ENCODE results near the gene SENP2.

The SENP2 gene

GRCh38 chr3:185667574-185667973 lies 81.5 kb downstream of the SENP2 start:
- Histone ChIP-seq H3K18ac (ENCODE audit: low read depth in 1 of 2, low read length in 2 of 2) (no peak overlapping the region), H2BK5ac (ENCODE audit: low read depth, low read length, poor library complexity, severe bottlenecking) (no peak overlapping the region), H3K14ac (ENCODE audit: low read length in 2 of 2) (no peak overlapping the region), H3K27me3 (ENCODE audit: control insufficient read depth in 1 of 2, insufficient read depth in 1 of 2, low read length in 2 of 2) (no peaks in the 10 kb centered on the region), H2AFZ (ENCODE audit: low read depth, low read length) (no peak overlapping the region), H3K4me1 (ENCODE audit: control insufficient read depth, insufficient read depth, low read depth, low read length) (no peaks in the 10 kb centered on the region), H2BK120ac (ENCODE audit: low read depth, low read length) (no peak overlapping the region), H2BK15ac (ENCODE audit: low read depth, poor library complexity, severe bottlenecking) (no peak overlapping the region), H3K4me2 (ENCODE audit: low read length, poor library complexity, severe bottlenecking) (no peak overlapping the region), H3K79me1 (replicated peaks; ENCODE audit: low read length, poor library complexity, severe bottlenecking) (peaks cover 27% of the 10 kb centered on the region), H3K23ac (ENCODE audit: low read length in 2 of 2) (no peak overlapping the region), H3K9ac (ENCODE audit: low read length) (no peak overlapping the region), H2AK5ac (ENCODE audit: low read length, severe bottlenecking) (no peak overlapping the region), H3K36me3 (ENCODE audit: control insufficient read depth in 1 of 2, insufficient read depth in 2 of 2, low read depth in 1 of 2, low read length in 2 of 2) (peaks cover 32 to 71% of the 10 kb centered on the region in 2 experiments), H3K4me3 (ENCODE audit: insufficient read depth in 1 of 2, low read depth in 1 of 2, low read length in 2 of 2) (no peak overlapping the region), H4K91ac (ENCODE audit: low read length) (no peak overlapping the region), H2BK12ac (ENCODE audit: low read length in 2 of 2) (no peak overlapping the region), H4K8ac (ENCODE audit: low read length) (no peak overlapping the region), H3K4ac (ENCODE audit: low read depth in 1 of 2, low read length in 2 of 2) (no peak overlapping the region), H3K27ac (ENCODE audit: low read length, poor library complexity, severe bottlenecking) (no peak overlapping the region), H3K9me3 (ENCODE audit: control insufficient read depth, low read length) (no peaks in the 10 kb centered on the region)
- no peak for DNase-seq
- 95% methylated on average over 2 of the region's 4 CpGs for WGBS

DNA sequence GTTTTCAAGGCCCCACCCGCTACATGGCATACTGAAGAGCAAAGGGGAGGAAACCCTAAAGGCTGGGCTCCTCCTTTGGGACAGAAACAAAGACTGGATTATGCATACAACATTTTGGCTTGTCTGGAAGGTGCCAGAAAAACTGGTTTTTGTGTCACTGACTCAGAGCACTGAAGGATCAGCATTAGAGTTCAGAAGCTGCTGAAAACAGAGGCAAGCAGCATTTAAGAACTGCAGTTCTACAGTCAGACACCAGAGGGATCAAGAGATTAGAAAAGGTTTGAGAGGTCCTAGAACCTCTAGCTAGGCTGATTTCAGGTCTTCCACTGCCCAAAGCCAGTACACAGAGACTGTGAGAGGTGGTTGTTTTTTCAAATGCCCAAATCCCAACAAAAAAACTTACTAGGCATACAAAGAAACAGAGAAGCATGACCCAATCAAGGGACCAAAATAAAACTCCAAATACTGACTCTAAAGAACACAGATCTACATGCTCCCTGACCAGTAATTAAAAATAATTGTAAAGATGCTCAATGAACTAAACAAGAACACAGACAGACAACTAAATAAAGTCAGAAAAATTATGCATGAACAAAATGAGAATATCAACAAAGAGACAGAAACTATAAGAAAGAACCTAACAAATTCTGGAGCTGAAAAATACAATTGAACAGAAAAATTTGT lies 91.2 kb downstream of the SENP2 start:
- H2BK15ac ChIP-seq (ENCODE audit: low read depth, poor library complexity, severe bottlenecking) = no peak overlapping the region
- no peak overlapping the region for H3K4me3 ChIP-seq (ENCODE audit: insufficient read depth in 1 of 2, low read depth in 1 of 2, low read length in 2 of 2)
- no peaks in the 10 kb centered on the region for H3K4me1 ChIP-seq (ENCODE audit: control insufficient read depth, insufficient read depth, low read depth, low read length)
- no peak overlapping the region for H3K14ac ChIP-seq (ENCODE audit: low read length in 2 of 2)
- H2BK12ac ChIP-seq (ENCODE audit: low read length in 2 of 2) = no peak overlapping the region
- H4K91ac ChIP-seq (ENCODE audit: low read length) = no peak overlapping the region
- no peak overlapping the region for H2AK5ac ChIP-seq (ENCODE audit: low read length, severe bottlenecking)
- H3K9me3 ChIP-seq (ENCODE audit: control insufficient read depth, low read length) = no peaks in the 10 kb centered on the region
- no peak overlapping the region for H3K4me2 ChIP-seq (ENCODE audit: low read length, poor library complexity, severe bottlenecking)
- H3K9ac ChIP-seq (ENCODE audit: low read length) = peak overlapping the region; percentile 20
- H4K8ac ChIP-seq (ENCODE audit: low read length) = no peak overlapping the region
- H3K27ac ChIP-seq (ENCODE audit: low read length, poor library complexity, severe bottlenecking) = no peak overlapping the region
- no peaks in the 10 kb centered on the region for H3K27me3 ChIP-seq (ENCODE audit: control insufficient read depth in 1 of 2, insufficient read depth in 1 of 2, low read length in 2 of 2)
- H3K79me1 ChIP-seq (replicated peaks; ENCODE audit: low read length, poor library complexity, severe bottlenecking) = peaks cover 19% of the 10 kb centered on the region
- no peak overlapping the region for H3K18ac ChIP-seq (ENCODE audit: low read depth in 1 of 2, low read length in 2 of 2)
- peak; percentile 82 for DNase-seq
- no peak overlapping the region for H2AFZ ChIP-seq (ENCODE audit: low read depth, low read length)
- no peak overlapping the region for H3K4ac ChIP-seq (ENCODE audit: low read depth in 1 of 2, low read length in 2 of 2)
- WGBS = 98% methylated on average over 1 of the region's 1 CpG
- H3K36me3 ChIP-seq (ENCODE audit: control insufficient read depth in 1 of 2, insufficient read depth in 2 of 2, low read depth in 1 of 2, low read length in 2 of 2) = peaks cover 14 to 54% of the 10 kb centered on the region in 2 experiments
- H3K23ac ChIP-seq (ENCODE audit: low read length in 2 of 2) = no peak overlapping the region
- no peak overlapping the region for H2BK5ac ChIP-seq (ENCODE audit: low read depth, low read length, poor library complexity, severe bottlenecking)
- H2BK120ac ChIP-seq (ENCODE audit: low read depth, low read length) = no peak overlapping the region

DNA sequence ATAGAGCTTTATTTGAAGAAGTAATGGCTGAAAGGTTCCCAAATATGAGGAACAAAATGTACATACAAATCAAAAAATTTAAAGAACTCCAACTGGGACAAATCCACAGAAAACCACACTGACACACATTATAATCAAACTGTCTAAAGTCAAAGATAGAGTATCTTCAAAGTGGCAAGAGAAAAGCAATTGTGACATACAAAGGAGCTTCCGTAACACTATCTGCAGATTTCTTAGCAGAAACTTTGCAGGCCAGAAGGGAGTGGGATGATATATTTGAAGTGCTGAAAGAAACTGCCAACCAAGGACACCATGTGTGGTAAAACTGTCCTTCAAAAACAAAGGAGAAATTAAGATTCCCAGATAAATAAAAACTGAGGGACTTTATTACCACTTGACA lies 91.9 kb downstream of the SENP2 start:
- H2BK15ac ChIP-seq (ENCODE audit: low read depth, poor library complexity, severe bottlenecking) = no peak overlapping the region
- no peak overlapping the region for H3K4me2 ChIP-seq (ENCODE audit: low read length, poor library complexity, severe bottlenecking)
- H3K4me1 ChIP-seq (ENCODE audit: control insufficient read depth, insufficient read depth, low read depth, low read length) = no peaks in the 10 kb centered on the region
- no peak overlapping the region for H2BK120ac ChIP-seq (ENCODE audit: low read depth, low read length)
- DNase-seq = no peak
- H3K9ac ChIP-seq (ENCODE audit: low read length) = peak overlapping the region; percentile 20
- H2BK5ac ChIP-seq (ENCODE audit: low read depth, low read length, poor library complexity, severe bottlenecking) = no peak overlapping the region
- H4K8ac ChIP-seq (ENCODE audit: low read length) = no peak overlapping the region
- H3K36me3 ChIP-seq (ENCODE audit: control insufficient read depth in 1 of 2, insufficient read depth in 2 of 2, low read depth in 1 of 2, low read length in 2 of 2) = peaks cover 7 to 54% of the 10 kb centered on the region in 2 experiments
- no peak overlapping the region for H2AFZ ChIP-seq (ENCODE audit: low read depth, low read length)
- no peak overlapping the region for H3K27ac ChIP-seq (ENCODE audit: low read length, poor library complexity, severe bottlenecking)
- H3K4me3 ChIP-seq (ENCODE audit: insufficient read depth in 1 of 2, low read depth in 1 of 2, low read length in 2 of 2) = no peak overlapping the region
- no peak overlapping the region for H3K14ac ChIP-seq (ENCODE audit: low read length in 2 of 2)
- no peak overlapping the region for H2AK5ac ChIP-seq (ENCODE audit: low read length, severe bottlenecking)
- H3K18ac ChIP-seq (ENCODE audit: low read depth in 1 of 2, low read length in 2 of 2) = no peak overlapping the region
- no peak overlapping the region for H3K4ac ChIP-seq (ENCODE audit: low read depth in 1 of 2, low read length in 2 of 2)
- WGBS = 100% methylated on average over 1 of the region's 1 CpG
- peaks cover 13% of the 10 kb centered on the region for H3K79me1 ChIP-seq (replicated peaks; ENCODE audit: low read length, poor library complexity, severe bottlenecking)
- no peaks in the 10 kb centered on the region for H3K9me3 ChIP-seq (ENCODE audit: control insufficient read depth, low read length)
- H3K27me3 ChIP-seq (ENCODE audit: control insufficient read depth in 1 of 2, insufficient read depth in 1 of 2, low read length in 2 of 2) = no peaks in the 10 kb centered on the region
- H3K23ac ChIP-seq (ENCODE audit: low read length in 2 of 2) = no peak overlapping the region
- H2BK12ac ChIP-seq (ENCODE audit: low read length in 2 of 2) = no peak overlapping the region
- H4K91ac ChIP-seq (ENCODE audit: low read length) = no peak overlapping the region

DNA sequence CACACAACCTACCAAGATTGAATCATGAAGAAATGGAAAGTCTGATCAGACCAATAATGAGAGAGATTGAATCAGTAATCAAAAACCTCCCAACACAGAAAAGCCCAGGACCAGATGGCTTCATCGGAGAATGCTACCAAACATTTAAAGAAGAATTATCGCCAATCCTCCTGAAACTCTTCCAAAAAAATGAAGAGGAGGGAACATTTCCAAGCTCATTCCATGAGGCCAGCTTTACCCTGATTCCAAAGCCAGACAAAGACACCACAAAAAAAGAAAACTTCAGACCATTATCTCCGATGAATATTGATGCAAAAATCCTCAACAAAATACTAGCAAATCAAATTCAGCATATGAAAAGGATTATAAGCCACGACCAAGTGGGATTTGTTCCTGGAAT lies 94.1 kb downstream of the SENP2 start:
- H4K8ac ChIP-seq (ENCODE audit: low read length) = no peak overlapping the region
- H3K4me1 ChIP-seq (ENCODE audit: control insufficient read depth, insufficient read depth, low read depth, low read length) = no peaks in the 10 kb centered on the region
- no peak overlapping the region for H2AK5ac ChIP-seq (ENCODE audit: low read length, severe bottlenecking)
- peak overlapping the region in 1 of 2 experiments; percentile 31 for H3K4me3 ChIP-seq (ENCODE audit: insufficient read depth in 1 of 2, low read depth in 1 of 2, low read length in 2 of 2)
- H3K4me2 ChIP-seq (ENCODE audit: low read length, poor library complexity, severe bottlenecking) = no peak overlapping the region
- no peak overlapping the region for H3K18ac ChIP-seq (ENCODE audit: low read depth in 1 of 2, low read length in 2 of 2)
- DNase-seq = no peak
- H3K79me1 ChIP-seq (replicated peaks; ENCODE audit: low read length, poor library complexity, severe bottlenecking) = peaks cover 10% of the 10 kb centered on the region
- H2AFZ ChIP-seq (ENCODE audit: low read depth, low read length) = no peak overlapping the region
- no peak overlapping the region for H2BK120ac ChIP-seq (ENCODE audit: low read depth, low read length)
- no peak overlapping the region for H3K14ac ChIP-seq (ENCODE audit: low read length in 2 of 2)
- H3K9ac ChIP-seq (ENCODE audit: low read length) = peak overlapping the region; percentile 24
- H4K91ac ChIP-seq (ENCODE audit: low read length) = no peak overlapping the region
- 96% methylated on average over 3 of the region's 4 CpGs for WGBS
- H2BK5ac ChIP-seq (ENCODE audit: low read depth, low read length, poor library complexity, severe bottlenecking) = no peak overlapping the region
- H3K27ac ChIP-seq (ENCODE audit: low read length, poor library complexity, severe bottlenecking) = no peak overlapping the region
- no peaks in the 10 kb centered on the region for H3K9me3 ChIP-seq (ENCODE audit: control insufficient read depth, low read length)
- no peak overlapping the region for H3K4ac ChIP-seq (ENCODE audit: low read depth in 1 of 2, low read length in 2 of 2)
- peaks cover 10 to 52% of the 10 kb centered on the region in 2 experiments for H3K36me3 ChIP-seq (ENCODE audit: control insufficient read depth in 1 of 2, insufficient read depth in 2 of 2, low read depth in 1 of 2, low read length in 2 of 2)
- H3K27me3 ChIP-seq (ENCODE audit: control insufficient read depth in 1 of 2, insufficient read depth in 1 of 2, low read length in 2 of 2) = no peaks in the 10 kb centered on the region
- no peak overlapping the region for H2BK12ac ChIP-seq (ENCODE audit: low read length in 2 of 2)
- no peak overlapping the region for H3K23ac ChIP-seq (ENCODE audit: low read length in 2 of 2)
- H2BK15ac ChIP-seq (ENCODE audit: low read depth, poor library complexity, severe bottlenecking) = no peak overlapping the region
